Activated gamma-delta T cell treated with anti-CD3 and anti-CD28 coated beads, Interleukin-2, amount 50 U/mL, for 16 hours (primary cell): ENCODE data around the gene RAD51C.
A peak's percentile ranks its signal among the peaks of the same experiment; 100 is the strongest.
"Not testable (repeated sequence)": the region's sequence is repeated elsewhere in the genome, so short reads cannot be mapped to it uniquely, and the experiment has no call there.

Source experiments
- DNase-seq: peaks from one replicate; pipeline ENCODE4 v3.0.0-alpha.2; 2020; ENCODE audit warnings: low read depth

The RAD51C gene

DNA sequence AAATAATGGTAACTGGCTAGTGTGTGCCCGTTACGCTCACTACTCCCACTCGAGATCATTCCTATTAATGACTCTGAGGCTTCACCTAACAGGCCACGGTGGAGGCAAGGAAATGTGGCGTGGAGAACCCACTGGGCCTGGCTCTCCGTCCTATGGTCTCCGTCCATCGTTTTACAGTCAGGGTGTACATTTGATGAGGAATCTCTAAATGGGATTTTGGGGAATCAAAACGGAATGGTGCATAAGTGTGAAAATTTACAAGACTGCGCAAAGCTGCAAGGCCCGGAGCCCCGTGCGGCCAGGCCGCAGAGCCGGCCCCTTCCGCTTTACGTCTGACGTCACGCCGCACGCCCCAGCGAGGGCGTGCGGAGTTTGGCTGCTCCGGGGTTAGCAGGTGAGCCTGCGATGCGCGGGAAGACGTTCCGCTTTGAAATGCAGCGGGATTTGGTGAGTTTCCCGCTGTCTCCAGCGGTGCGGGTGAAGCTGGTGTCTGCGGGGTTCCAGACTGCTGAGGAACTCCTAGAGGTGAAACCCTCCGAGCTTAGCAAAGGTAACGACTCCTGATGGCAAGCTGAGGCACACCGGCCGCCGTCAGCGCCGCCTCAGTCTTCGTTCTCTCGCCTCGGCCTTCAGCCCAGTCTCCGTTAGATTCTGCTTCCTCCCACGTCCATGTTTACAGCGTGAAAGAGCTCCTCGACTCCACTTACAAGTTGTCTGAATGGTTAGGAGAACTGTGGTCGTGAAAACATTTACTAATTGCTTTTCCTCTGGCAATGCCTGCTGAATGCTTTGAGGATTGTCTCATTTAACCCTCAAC, at the start of gene RAD51C:
Gene RAD51C, plus strand, starts transcription at position 364 of the 817 bp plus-strand sequence. Its CDS starts 42 bp downstream, at position 406.
- peak; percentile 74 for DNase-seq

DNA sequence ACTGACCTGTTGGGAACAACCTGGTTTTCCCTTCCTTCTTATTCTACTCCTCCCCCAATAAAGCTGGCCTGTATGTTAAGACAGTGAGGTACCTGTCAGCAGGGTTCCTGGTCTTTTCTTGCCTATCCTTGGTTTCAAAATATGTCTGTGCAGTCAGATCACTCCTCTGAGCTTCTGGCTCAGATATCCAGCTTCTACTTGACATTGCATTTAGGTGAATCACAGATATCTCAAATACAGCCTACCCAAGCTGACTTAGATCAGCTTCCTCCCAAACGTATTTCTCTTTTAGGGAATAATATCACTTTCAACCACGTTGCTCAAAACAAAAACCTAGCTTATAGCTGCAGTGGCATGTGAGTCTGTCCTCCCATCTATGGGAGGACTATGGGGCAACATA, 49.3 kb upstream of the RAD51C start:
- DNase-seq = no peak

DNA sequence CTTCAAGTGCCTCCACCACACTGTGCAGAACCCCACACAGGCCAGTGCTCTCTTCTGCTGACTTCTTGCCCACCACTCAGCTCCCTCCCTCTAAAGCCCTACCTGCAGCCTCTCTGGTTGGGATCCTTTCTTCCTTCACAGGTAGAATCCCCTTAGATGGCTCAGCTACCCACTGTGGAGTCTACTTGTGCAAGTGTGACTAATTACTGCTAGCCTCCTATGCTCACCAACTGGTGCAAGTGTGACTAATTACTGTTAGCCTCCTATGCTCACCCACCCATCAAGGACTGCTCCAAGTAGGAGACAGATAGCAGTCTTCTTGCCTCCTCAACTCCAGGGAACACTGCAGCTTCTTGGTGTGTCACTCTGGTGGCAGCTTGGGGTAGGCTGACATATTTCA, 44.2 kb upstream of the RAD51C start:
- no peak for DNase-seq

DNA sequence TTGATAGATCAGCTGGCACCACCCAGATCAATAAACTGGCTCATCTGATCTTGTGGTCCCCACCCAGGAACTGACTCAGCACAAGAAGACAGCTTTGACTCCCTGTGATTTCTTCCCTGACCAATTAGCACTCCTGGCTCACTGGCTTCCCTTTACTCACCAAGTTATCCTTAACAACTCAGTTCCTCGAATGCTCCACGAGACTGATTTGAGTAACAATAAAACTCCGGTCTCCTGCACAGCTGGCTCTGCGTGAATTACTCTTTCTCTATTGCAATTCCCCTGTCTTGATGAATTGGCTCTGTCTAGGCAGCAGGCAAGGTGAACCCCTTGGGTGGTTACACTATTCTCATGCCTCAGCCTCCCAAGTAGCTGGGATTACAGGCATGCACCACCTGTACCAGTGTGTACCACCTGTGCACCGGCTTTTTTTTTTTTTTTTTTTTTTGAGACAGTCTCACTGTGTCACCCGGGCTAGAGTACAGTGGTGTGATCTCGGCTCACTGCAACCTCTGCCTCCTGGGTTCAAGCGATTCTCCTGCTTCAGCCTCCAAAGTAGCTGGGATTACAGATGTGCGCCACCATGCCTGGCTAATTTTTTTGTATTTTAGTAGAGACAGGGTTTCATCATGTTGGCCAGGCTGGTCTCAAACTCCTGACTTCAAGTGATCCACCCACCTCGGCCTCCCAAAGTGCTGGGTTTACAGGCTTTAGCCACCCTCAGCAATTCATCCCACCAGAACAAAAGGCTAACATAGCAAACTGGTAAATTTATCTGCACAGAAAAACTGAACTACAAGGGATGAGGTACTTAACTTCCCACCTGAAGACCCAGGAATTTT, 34.2 kb upstream of the RAD51C start:
- not testable (repeated sequence) for DNase-seq

DNA sequence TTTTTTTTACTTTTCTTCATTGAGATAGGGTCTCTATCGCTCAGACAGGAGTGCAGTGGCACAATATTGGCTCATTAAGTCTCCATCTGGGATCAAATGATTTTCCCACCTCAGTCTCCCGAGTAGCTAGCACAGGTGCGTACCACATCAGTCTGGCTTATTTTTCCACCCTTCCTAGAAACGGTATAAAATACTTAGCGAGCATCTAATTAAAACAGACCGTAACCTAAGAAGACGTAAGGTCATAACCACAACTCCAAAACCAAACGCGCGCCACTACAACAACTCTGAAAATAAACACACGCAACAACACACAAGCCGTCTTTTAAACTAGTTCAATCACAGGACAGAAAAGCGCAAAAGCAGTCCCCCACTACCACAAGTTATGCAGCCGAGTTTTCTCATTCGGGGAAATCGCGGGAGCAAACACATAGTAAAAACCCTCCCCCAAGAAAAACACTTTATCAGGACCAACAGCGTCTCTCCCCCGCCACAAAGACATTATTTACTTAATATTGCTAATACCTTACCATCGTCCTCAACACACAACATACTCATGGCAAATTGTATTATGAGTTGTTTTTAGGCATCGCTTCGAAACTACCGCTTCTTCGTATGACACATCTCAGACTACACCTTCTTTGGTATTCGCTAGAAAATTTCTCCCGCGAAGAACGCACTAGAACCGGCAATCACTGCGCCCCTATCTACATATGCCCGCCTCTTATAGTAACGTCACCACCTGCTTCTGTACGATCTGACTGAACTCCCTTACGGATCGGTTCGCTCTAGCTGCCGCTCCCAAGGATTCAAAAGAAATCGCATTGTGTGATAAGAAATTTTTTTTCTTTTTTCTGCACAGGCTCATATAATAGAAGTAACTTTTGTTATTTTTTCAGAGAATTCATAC, 33.3 kb upstream of the RAD51C start:
- peak; percentile 60 for DNase-seq

DNA sequence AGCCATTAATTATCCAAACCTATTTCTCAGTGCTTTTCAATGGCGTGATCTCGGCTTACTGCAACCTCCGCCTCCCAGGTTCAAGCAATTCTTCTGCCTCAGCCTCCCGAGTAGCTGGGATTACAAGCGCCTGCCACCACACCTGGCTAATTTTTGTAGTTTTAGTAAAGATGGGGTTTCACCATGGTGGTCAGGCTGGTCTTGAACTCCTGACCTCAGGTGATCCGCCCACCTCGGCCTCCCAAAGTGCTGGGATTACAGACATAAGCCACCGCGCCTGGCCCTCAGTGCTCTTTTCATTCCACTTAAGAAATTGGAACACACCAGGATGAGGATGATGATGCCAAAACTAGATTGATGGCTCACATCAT, 32.7 kb upstream of the RAD51C start:
- DNase-seq = not testable (repeated sequence)

DNA sequence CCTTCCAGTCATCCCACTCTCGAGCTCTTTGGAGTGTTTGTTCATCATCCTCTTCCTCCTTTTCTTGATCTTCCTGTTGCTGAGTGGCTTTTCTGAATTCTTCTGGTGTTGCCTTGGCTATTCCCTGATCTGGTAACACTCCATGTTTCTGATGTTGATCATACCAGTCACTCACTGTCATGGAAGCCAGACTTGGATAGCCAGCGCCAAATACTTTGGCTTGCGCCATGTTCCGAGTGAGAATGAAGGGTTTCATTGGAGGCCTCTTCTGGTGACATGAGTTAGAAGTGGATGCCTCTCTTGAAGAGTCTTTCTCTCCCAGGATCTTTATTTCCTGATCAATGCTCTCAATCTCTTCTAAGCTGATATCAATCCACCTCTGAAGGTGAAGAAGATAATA, 31.8 kb upstream of the RAD51C start:
- DNase-seq = no peak

DNA sequence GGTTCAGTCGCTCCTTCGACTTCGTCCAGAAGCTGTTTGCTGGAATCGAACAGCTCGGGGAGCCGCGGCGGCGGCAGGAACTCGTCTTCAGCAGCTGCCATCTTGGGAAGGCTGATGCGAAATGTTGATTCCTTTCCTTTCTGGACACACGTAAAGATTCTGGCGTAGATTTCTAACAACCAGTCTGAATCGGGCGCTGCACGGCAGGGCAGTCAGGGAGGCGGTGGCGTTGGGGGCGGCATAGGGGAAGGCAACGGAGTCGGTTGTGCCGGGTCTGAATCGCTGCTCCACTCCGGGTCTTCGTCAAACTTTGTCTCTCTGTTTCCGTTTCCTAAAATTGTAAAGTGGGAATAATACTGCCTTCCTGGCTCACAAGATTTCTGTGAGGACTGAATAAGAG, 30.9 kb upstream of the RAD51C start:
- no peak for DNase-seq

DNA sequence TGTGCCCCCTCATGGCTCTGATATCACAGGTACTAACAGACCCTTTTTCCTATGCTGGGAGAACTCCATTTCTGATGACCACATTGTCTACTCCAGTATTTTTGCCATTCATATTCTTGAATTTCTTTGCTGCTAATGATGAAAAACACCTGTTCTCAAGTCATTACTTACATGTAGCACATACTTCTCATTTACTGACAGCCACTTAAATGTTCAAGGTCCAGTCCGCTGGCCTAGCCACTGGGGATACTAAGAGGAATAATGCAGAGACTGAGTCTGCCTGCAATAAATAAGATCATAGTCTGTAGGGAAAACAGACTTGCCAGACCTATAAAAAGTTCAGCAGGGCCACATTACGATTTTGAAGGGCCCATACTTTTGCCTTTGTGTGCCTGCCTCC, 28.1 kb upstream of the RAD51C start:
- no peak for DNase-seq

DNA sequence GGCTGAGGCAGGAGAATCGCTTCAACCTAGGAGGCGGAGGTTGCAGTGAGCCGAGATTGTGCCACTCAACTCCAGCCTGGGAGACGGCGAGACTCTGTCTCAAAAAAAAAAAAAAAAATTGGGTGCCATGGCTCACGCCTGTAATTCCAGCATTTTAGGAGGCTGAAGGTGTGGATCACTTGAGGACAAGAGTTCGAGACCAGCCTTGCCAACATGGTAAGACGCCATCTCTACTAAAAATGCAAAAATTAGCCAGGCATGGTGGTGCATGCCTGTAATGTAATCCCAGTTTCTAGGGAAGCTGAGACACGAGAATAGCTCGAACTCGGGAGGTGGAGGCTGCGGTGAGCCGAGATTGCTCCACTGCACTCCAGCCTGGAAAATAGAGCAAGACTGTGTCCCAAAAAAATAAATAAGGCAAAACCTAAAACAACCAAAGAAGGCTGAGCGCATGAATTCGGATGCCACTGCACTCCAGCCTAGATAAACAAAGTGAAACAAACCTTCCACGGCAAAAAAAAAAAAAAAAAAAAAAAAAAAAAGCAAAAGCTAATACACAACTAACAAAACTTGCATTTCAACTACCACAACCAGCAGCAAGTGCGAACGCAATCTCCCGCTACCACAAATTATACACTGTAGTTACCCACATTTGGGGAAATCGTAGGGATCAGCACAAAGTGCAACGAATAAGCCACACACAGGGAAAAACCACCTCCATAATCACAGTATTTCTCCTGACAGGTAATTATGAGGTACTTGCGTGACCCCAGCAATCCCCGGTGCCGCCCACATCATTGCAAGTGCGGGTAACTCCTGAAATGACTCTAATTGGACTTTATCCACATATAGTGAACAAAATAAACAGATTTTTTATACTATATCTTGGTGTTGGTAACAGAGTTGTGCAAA, 26.2 kb upstream of the RAD51C start:
- DNase-seq = no peak

DNA sequence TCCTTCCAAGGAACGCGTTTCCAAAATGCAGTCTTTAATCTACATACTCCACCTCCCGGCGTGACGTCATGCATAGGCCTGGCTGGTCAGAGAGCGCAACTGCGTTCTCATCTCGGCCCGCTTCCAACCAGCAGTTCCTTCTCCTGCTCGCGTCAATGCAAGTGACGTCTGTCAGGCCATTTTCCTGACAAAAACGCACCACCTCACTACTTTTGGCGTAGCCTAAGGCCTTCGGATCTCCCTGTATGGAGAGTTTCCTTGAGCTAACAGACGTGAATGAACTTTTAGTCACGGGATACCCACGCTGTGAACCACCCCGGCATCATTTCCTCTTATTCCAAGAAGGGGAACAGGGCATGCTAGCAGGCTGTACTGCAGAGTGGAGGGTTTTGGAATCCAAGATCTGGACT, 25.5 kb upstream of the RAD51C start:
- DNase-seq = no peak

DNA sequence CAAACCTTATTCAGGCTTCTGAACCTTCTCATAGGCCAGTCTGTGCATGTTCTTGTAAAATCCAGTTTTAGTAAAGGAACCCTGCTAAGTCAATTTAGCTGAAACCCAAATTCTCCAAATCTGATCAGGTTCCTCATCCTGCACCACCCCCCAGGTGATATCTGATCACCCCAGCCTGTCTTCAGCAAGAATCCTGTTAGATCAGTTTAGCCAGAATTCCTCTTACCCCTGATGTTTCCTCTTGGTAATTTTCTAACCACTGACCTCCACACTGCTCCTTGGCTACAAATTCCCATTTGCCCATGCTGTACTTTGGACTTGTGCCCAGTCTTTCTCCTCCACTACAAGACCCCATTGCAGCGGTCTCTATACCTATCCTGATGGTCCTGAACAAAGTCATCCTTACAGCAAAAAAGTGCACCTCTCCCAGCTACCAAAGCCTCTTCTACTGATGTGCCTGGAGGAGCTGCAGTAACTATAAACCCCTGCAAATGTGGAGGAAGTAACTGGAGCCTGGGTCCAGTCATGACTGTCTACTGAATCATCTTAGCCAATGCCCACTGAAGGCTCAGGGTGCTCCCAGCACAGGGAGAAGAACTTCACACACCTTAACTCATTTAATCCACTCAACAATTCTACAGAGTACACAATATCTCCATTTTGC, 24.3 kb upstream of the RAD51C start:
- no peak for DNase-seq

DNA sequence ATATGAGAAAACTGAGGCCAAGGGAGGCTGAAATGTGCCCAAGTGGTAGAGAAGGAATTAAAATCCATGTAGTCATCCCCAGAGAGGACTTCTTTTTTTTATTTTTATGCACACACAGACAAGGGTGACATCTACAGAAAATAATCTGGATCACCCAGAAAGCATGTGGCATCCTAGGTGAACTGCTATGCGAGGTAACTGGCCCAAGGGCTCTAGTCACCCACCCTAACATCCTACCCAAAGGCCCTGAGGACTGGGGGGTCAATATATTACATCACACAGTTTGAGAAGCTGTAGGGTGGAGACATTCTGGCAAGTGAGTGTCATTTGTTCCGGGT, 23.8 kb upstream of the RAD51C start:
- no peak for DNase-seq

DNA sequence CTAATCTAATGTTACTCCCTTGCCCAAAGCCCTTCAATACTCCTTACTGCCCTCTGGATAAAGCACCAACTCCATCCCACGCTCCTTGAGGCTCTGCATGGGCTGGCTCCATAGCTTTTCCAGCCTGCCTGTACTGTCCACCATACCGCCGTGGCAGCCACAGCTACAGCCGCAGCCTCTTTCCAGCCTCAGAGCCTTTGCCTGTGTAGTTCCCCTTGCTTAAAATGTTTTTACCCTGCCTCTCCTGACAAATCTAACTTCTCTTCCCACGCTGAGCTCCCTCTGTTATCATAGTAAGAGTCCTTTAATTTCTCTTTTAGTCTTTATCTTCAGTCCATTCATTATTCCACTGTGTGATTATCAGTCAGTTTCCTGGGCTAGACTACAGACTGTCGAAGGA, 22.5 kb upstream of the RAD51C start:
- no peak for DNase-seq

DNA sequence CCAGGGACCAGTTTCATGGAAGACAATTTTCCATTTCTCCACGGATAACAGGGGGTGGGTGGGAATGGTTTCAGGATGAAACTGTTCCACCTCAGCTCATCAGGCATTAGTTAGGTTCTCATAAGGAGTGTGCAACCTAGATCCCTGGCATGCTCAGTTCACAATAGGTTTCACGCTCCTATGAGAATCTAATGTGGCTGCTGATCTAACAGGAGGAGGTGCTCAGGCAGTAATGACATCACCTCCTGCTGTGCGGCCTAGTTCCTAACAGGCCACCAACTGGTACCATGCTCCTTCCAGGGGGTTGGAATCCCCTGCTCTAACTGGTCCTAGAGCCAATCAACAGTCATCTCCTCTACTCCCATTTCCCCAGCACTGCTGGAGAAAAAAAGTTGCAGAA, 20.4 kb upstream of the RAD51C start:
- no peak for DNase-seq

DNA sequence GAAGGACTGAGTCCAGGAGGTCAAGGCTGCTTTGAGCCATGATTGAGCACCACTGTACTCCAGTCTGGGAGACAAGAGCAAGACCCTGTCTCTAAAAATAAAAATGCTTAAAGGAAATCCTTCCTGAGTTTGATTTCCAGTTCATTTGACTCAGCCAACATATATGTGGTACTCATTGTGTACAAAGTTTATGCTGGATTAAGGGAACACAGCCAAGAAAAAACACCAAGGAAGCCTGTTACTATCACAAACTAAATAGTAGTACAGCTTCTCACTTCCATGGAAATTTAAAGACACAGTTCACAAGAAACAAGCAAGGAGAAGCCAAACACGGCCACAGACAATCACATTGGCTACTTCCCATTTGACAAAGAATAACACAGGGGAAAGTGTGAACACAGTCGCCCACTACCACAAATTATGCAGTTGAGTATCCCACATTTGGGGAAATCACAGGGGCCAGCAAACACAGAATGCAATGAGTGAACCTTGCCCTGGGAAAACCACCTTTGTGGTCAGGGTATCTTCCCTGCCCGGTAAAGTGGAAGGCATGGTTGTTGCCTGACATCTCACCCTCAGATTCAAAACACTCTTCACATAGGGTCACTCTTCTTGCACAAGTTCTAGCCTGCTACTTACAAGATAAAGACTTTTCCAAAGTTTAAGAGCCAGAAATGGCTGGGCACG, 15.1 kb upstream of the RAD51C start:
- no peak for DNase-seq

DNA sequence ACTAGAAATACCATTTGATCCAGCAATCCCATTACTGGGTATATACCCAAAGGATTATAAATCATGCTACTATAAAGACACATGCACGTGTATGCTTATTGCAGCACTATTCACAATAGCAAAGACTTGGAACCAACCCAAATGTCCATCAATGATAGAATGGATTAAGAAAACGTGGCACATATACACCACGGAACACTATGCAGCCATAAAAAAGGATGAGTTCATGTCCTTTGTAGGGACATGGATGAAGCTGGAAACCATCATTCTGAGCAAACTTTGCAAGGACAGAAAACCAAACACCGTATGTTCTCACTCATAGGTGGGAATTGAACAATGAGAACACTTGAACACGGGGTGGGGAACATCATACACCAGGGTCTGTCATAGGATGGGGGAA, 14.1 kb upstream of the RAD51C start:
- DNase-seq = not testable (repeated sequence)

DNA sequence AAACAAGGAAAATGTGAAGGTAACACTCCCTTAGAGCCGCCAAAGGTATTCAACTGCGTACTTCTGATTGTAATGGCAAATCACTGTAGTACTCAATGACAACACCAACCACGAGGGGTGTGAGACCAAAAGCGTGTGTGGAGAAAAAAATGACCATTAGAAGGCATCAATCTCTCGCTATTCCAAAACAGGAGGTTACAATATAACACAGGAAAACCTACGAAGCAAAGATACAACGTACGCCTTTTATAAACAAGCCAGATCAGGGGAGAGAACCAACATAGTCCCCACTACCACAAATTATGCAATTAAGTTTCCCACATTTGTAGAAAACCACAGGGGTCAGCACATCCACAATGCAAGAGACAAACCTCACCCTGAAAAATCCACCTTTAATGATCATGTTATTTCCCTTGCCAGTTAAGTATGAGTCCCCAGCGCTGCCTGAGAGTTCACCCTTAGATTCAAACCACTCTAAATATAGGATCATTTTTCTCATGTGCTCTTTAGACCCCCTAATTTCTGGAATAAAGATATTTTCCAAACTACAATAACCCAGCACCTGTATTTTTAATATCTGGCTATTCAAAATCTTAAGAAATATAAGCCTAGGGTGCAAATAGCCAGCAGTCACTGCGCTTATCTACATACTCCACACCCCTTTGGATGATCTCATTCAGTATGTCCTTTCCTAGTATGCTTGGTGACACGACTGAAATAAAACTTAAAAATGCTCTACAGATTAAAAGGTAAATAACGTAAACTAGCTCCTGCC, 13.0 kb upstream of the RAD51C start:
- no peak for DNase-seq

DNA sequence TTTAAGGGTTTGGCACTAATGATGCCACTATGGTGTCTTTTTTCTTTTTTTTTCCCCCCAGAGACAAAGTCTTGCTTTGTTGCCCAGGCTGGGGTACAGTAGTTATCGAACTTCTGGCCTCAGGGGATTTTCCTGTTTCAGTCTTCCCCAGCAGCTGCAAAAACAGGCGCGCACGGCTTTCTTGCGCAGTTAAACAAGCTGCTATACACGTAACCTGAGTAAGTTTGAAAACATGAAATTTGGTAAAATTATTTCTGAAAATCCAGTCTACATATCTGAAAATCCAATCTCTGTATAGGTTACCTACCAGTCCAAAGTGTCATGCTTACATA, 12.4 kb upstream of the RAD51C start:
- DNase-seq = no peak

DNA sequence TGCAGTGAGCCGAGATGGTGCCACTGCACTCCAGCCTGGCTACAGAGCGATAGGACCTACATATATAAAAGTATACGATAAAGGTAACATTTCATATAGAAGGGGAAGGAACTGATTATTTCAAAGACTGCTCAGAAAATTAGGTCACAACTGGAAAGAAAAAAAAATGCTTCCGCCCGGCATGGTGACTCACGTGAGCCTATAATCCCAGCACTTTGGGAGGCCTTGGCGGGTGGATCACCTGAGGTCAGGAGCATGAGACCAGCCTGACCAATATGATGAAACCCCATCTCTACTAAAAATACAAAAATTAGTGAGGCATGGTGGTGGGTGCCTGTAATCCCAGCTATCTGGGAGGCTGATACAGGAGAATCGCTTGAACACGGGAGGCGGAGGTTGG, 8.4 kb upstream of the RAD51C start:
- DNase-seq = no peak
